ENCODE results near the gene SLMAP.

The SLMAP gene

GRCh38 chr3:57939775-57940174 is 183.7 kb downstream of the SLMAP start:
- DNase-seq (ENCODE audit: low read depth in 2 of 2), result no peak

- DNase-seq (ENCODE audit: low read depth in 2 of 2), result no peak
These were observed 186.3 kb downstream of the SLMAP start for GRCh38 chr3:57942388-57942787.

DNA sequence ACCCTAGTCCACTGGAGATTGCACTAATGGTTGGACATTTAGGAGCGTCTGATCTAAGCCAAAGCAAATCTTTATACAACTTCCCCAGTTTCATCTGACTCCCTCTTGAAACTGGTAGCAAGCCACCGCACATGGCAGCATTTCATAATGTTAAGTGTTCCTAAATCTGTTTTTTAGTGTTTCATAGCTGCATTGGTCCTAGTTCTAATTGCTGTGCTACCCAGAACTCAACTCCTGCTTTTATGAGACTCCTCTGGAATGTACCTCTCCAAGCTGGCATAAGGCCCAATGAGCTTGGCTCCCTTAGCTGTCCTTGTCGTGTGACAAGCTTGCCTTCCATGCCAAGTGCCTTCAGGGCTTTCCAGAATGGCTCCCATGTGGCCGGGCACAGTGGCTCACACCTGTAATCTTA is 186.8 kb downstream of the SLMAP start:
- no peak for DNase-seq (ENCODE audit: low read depth in 2 of 2)

GRCh38 chr3:57943525-57944495 is 187.7 kb downstream of the SLMAP start:
- DNase-seq (ENCODE audit: low read depth in 2 of 2), result no peak

- no peak for DNase-seq (ENCODE audit: low read depth in 2 of 2)
These were observed 190.9 kb downstream of the SLMAP start for GRCh38 chr3:57946970-57947381.

DNA sequence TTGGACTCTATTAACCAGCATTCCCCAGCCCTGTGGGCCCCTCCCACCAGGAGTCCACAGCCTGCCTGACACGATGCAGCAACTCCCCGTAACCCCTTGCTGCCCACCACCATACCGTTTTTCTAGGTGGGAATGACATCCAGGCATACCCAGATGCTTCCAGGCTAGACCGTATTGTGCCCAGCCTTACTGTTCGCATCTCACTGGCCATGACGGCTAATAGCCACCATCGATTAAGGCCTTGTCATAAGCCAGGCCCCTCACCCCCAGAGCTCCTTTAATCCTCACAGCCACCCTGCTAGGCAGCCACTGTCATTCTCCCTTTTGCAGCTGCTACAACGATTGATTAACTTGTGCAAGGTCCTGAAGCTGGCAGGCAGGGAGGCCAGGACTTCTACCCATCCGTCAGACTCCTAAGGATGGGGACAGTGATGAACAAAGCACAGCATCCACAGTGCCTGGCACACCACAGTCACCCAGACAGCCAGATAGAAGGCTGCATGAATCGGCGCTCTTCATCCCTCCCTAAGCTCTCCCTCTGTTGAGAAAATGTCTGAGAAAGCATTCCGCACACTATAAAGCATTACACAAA is 192.1 kb downstream of the SLMAP start:
- no peak for DNase-seq (ENCODE audit: low read depth in 2 of 2)

DNA sequence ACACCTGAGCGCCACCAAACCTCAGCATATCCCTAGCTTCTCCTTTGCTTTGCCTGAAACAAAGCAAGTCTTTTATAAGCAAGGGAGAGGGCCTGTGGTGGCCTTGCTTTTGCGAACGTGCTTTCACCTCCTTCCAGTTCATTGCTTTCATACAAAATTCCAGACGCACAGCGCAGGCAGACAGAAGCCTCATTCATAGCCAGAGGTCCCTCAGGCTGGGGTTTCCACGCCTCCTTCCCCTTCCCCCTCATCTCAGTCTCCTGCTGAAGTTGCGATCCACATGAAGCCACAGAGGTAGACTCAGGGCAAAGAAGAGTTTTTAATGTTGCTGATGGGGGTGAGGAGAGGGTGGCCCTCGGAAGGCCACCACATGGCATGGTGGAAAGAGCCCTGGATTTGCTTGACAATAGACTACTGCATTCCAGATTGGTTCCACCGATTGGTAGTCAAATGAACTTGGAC is 192.7 kb downstream of the SLMAP start:
- no peak for DNase-seq (ENCODE audit: low read depth in 2 of 2)

- no peak for DNase-seq (ENCODE audit: low read depth in 2 of 2)
These were observed 193.2 kb downstream of the SLMAP start for GRCh38 chr3:57949344-57949743.

- DNase-seq (ENCODE audit: low read depth in 2 of 2), result no peak
These were observed 193.9 kb downstream of the SLMAP start for GRCh38 chr3:57949785-57950615.

DNA sequence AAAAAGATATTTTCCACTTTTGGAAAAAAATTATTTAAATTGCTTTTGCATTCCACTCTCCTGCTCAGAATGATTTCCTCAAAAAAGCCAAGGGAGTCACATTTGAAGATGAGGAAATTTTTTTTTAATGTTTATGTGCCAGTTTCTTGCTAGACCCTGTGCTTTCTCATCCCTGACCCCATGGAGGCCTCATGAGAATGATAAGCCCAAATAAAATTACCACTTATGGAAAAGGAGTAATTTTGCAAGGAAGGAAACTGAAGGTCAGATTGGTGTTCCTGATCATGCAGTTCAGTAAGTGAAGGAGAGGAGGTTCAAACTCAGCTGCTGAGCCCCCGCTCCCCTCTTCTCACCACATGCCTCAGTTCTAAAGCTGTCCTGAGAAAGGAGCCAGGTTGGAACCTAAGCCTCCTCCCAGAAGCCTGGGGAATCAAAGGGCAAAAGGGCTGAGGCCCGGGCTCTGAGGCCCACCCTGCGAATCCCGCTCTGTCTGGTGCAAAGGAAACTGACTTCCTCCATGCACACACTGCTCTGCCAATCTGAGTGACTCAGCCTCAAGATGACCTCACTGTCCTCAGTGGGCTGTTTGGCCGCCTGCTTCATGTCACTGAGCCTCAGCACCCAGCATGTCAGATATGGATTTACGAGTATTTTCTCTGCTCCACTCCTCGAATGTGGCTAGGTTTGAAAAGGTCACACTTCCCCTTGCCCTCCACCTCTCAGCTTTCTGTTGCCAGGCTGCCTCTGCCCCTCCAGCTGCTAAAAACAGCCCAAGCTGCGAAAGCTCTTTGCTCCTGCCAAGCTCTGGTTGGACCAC is 195.2 kb downstream of the SLMAP start:
- no peak for DNase-seq (ENCODE audit: low read depth in 2 of 2)

- no peak for DNase-seq (ENCODE audit: low read depth in 2 of 2)
These were observed 196.1 kb downstream of the SLMAP start for GRCh38 chr3:57952208-57952631.

DNA sequence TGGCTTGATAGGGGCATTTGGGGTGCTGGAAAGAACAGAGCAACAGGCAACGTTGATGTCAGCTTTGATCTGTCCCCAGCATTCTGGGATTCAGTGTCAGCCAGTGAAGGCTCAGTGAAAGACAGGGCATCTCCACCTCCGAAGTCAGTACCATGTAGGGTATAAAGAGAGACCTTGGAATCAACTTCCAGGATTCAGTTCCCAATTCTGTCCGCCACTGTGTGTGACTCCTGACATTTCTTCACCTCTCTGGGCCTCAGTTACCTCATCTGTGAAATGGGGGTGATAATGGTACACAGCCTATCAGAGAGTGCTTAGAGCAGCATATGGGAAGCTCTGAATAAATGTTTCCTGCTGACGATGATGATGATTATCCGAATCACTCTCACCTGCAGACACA is 196.5 kb downstream of the SLMAP start:
- DNase-seq (ENCODE audit: low read depth in 2 of 2), result no peak

DNA sequence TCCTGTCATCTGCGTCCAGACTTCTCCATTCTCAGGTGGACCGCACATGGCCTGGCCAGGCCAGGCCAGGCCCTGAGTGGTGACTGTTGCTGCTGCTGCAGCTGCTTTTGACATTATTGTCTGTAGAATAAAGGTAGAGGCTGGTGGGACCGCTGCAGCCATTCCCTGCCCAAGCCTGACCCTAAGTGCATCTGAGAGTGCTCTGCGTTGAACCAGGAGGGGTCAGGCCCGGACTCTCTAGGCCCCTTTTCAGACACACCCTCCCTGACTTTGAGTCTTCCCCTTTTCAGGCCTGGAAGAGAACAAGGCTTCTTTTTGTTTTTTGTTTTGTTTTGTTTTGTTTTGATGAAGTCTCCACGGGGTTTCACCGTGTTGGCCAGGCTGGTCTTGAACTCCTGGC is 197.5 kb downstream of the SLMAP start:
- DNase-seq (ENCODE audit: low read depth in 2 of 2), result no peak

- DNase-seq (ENCODE audit: low read depth in 2 of 2), result no peak
These were observed 200.2 kb downstream of the SLMAP start for GRCh38 chr3:57956119-57956832.

DNA sequence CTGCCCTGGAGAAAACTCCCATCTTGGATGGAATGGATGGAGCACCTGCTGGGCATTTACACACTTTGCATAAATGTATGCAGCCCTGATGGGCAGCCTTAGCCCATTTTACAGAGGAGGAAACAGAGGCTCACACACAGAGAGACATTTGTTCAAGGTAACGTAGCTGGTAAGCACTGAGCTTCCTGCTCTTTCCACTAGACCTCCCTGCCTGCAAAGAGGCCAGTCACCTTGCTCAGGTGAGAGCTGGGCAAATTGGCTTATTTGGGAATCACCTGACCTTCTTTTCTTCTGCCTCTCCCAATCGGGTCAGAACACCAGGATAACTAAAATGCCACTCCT is 200.7 kb downstream of the SLMAP start:
- no peak for DNase-seq (ENCODE audit: low read depth in 2 of 2)

- no peak for DNase-seq (ENCODE audit: low read depth in 2 of 2)
These were observed 201.7 kb downstream of the SLMAP start for GRCh38 chr3:57957824-57958223.

DNA sequence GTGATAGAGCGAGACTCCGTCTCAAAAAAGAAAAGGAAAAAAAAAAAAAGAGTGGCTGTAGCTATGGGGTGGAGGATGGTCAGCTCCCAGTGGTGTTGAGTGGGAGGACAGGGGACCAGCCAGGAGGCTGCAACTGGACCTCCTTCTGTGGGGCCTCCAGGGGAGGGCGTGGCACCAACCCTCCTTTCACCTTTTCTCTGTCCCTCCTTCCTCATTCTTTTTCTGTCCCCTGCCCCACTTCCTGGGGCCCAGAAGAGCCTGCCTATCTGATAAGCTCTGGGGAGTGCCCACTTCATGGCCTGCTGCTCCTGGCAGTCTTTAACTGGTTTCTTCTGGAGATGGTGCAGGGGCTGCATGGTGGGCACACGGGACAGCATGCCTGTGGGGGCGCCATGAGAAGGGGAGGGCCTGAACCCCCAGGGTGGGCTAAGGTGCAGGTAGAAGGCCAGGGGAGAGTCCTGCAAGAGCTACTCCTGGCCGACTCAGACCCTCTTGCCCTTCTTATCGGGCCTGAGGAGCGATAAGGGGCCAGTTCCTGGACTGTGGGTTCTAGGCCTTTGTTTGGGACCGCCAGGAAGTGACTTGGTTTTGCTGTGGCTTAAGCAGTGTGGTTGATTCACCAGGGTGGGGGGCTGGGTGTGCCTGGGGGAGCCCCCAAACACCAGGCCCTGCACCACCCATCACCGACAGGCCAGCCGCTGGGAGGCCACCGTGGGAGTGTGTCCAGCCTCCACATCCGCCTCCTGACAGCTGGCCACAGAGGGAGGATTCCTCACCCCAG is 202.7 kb downstream of the SLMAP start:
- no peak for DNase-seq (ENCODE audit: low read depth in 2 of 2)

DNA sequence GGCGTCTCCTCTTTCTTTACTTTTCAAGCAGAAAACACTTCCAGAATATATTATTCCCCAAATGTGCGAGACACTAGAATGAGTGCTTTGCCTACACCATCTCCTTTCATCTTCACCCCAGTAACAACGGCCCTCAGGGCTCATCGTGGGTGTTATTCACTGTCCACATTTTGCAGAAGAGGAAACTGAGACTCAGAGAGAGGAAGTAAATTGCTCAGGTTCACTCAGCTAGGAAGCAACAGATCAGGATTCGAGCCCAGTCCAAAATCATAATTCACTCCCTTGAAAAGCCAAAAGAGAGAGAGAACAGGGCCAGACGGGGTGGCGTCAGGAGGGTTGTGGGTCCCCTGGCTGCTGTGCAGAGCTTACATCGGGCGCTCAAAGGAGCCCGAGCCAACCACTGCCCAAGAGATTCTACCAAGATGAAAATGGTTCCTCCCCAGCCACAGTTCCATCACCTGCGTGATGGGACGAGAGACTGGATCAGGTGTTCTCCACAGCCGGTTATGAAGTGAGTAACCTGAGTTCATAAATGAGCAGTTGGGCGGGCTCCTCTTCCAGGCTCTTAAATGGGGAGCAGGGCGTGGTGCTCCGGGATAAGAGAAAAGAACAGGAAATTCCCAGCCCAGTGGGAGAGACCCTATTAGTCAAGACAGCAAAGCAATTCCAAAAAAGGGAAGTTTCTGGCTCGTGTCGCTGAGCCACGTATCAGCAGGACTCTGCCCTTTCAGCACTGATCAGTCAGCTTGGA is 203.5 kb downstream of the SLMAP start:
- DNase-seq (ENCODE audit: low read depth in 2 of 2), result no peak

DNA sequence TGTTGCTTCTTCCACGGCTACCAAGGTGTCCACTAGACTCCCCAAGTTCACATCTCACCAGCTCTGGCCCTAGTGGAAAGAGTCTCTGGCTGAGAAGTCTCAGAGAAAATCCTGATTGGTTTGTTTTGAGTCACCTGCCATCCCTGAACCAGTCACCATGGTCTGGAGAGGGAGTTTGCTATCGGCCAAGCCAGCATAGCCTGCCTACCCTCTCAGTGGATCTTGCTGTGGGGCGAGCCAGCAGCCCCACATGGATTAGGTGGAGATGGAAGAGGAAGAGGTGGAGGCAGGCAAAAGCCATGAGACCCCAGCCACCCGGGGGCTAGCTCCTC is 204.0 kb downstream of the SLMAP start:
- no peak for DNase-seq (ENCODE audit: low read depth in 2 of 2)

Data from stimulated activated CD8-positive, alpha-beta memory T cell treated with anti-CD3 and anti-CD28 coated beads, Interleukin-2, amount 100 ng/mL, for 1 hour (primary cell).